Stomach smooth muscle (tissue), 2 donors: ENCODE measurements around the gene NCK1.

Experiments
- H3K27ac ChIP-seq: one replicate; pipeline ENCODE4 v1.7.0; 2013; ENCODE audit warnings: mild to moderate bottlenecking, low read length, inconsistent platforms
- H3K27me3 ChIP-seq, 2 donors: one replicate each; pipeline ENCODE4 v1.7.0; 2013; ENCODE audit warnings: low read length in 2 of 2; ENCODE audit not compliant: insufficient read depth in 2 of 2, control insufficient read depth in 1 of 2
- H3K36me3 ChIP-seq, 2 donors: one replicate each; pipeline ENCODE4 v1.7.0; 2013; ENCODE audit warnings: low read length in 2 of 2; ENCODE audit not compliant: control insufficient read depth in 2 of 2, insufficient read depth in 2 of 2
- H3K4me1 ChIP-seq: one replicate; pipeline ENCODE4 v1.7.0; 2013; ENCODE audit warnings: low read length; ENCODE audit not compliant: control insufficient read depth, insufficient read depth
- H3K4me3 ChIP-seq, 2 donors: one replicate each; pipeline ENCODE4 v1.7.0; 2013; ENCODE audit warnings: low read length in 2 of 2
- H3K9ac ChIP-seq, 2 donors: one replicate each; pipeline ENCODE4 v1.7.0; 2013; ENCODE audit warnings: low read length in 2 of 2, mild to moderate bottlenecking in 1 of 2
- H3K9me3 ChIP-seq, 2 donors: one replicate each; pipeline ENCODE4 v1.7.0; 2013; ENCODE audit warnings: low read length in 2 of 2; ENCODE audit not compliant: control insufficient read depth in 2 of 2
- donor health status: healthy.
- donor health status: Pancreatic carcinoma.

Gene NCK1

GRCh38 chr3:136906725-136907124 is 44.7 kb downstream of the NCK1 start:
- H3K36me3 ChIP-seq, result no peaks in the 10 kb centered on the region

GRCh38 chr3:136908297-136908696 is 46.3 kb downstream of the NCK1 start:
- Histone ChIP-seq H3K4me1 (peaks cover 7% of the 10 kb centered on the region), H3K36me3 (no peaks in the 10 kb centered on the region), H3K9me3 (peaks cover 0 to 3% of the 10 kb centered on the region in 2 donors), H3K9ac (no peak overlapping the region), H3K4me3 (no peak overlapping the region), H3K27ac (no peak overlapping the region), H3K27me3 (no peaks in the 10 kb centered on the region)

More at GRCh38 chr3:136906725-136907124, 44.7 kb downstream of the NCK1 start:
- no peak overlapping the region for H3K4me3 ChIP-seq
- H3K9me3 ChIP-seq, result peaks cover 0 to 3% of the 10 kb centered on the region in 2 donors
- no peak overlapping the region for H3K27ac ChIP-seq
- H3K4me1 ChIP-seq, result peaks cover 7% of the 10 kb centered on the region
- H3K27me3 ChIP-seq, result no peaks in the 10 kb centered on the region
- no peak overlapping the region for H3K9ac ChIP-seq

GRCh38 chr3:136909187-136909586 is 47.2 kb downstream of the NCK1 start:
- H3K27ac ChIP-seq, result no peak overlapping the region

GRCh38 chr3:136910697-136911096 is 48.7 kb downstream of the NCK1 start:
- Histone ChIP-seq H3K4me1 (peaks cover 7% of the 10 kb centered on the region), H3K36me3 (no peaks in the 10 kb centered on the region), H3K27ac (no peak overlapping the region), H3K9ac (no peak overlapping the region), H3K27me3 (no peaks in the 10 kb centered on the region), H3K9me3 (no peaks in the 10 kb centered on the region), H3K4me3 (no peak overlapping the region)

More at GRCh38 chr3:136909187-136909586, 47.2 kb downstream of the NCK1 start:
- Histone ChIP-seq H3K9ac (no peak overlapping the region), H3K36me3 (no peaks in the 10 kb centered on the region), H3K9me3 (peaks cover 0 to 3% of the 10 kb centered on the region in 2 donors), H3K4me3 (no peak overlapping the region), H3K27me3 (no peaks in the 10 kb centered on the region), H3K4me1 (peaks cover 7% of the 10 kb centered on the region)

GRCh38 chr3:136913168-136913567 is 51.2 kb downstream of the NCK1 start:
- no peaks in the 10 kb centered on the region for H3K36me3 ChIP-seq
- H3K27ac ChIP-seq, result no peak overlapping the region
- no peak overlapping the region for H3K4me3 ChIP-seq
- H3K9ac ChIP-seq, result no peak overlapping the region
- H3K27me3 ChIP-seq, result no peaks in the 10 kb centered on the region
- no peaks in the 10 kb centered on the region for H3K9me3 ChIP-seq
- no peaks in the 10 kb centered on the region for H3K4me1 ChIP-seq

GRCh38 chr3:136914739-136915138 is 52.7 kb downstream of the NCK1 start:
- Histone ChIP-seq H3K27me3 (no peaks in the 10 kb centered on the region), H3K9me3 (no peaks in the 10 kb centered on the region), H3K27ac (no peak overlapping the region), H3K4me3 (no peak overlapping the region), H3K9ac (no peak overlapping the region), H3K36me3 (no peaks in the 10 kb centered on the region), H3K4me1 (no peaks in the 10 kb centered on the region)

- Histone ChIP-seq H3K27me3 (no peaks in the 10 kb centered on the region), H3K9ac (no peak overlapping the region), H3K9me3 (no peaks in the 10 kb centered on the region), H3K4me3 (no peak overlapping the region), H3K27ac (no peak overlapping the region), H3K36me3 (no peaks in the 10 kb centered on the region), H3K4me1 (no peaks in the 10 kb centered on the region)
Measured at GRCh38 chr3:136916223-136916622, 54.2 kb downstream of the NCK1 start.

GRCh38 chr3:136919799-136920580 is 58.0 kb downstream of the NCK1 start:
- Histone ChIP-seq H3K9ac (no peak overlapping the region), H3K4me3 (no peak overlapping the region), H3K36me3 (no peaks in the 10 kb centered on the region), H3K27me3 (no peaks in the 10 kb centered on the region), H3K4me1 (no peaks in the 10 kb centered on the region), H3K27ac (no peak overlapping the region), H3K9me3 (no peaks in the 10 kb centered on the region)

GRCh38 chr3:136920904-136921611 is 59.0 kb downstream of the NCK1 start:
- H3K27ac ChIP-seq, result no peak overlapping the region
- no peaks in the 10 kb centered on the region for H3K4me1 ChIP-seq
- H3K4me3 ChIP-seq, result no peak overlapping the region
- H3K9me3 ChIP-seq, result no peaks in the 10 kb centered on the region
- H3K27me3 ChIP-seq, result no peaks in the 10 kb centered on the region
- no peak overlapping the region for H3K9ac ChIP-seq
- H3K36me3 ChIP-seq, result no peaks in the 10 kb centered on the region

- Histone ChIP-seq H3K9ac (no peak overlapping the region), H3K9me3 (no peaks in the 10 kb centered on the region), H3K27me3 (no peaks in the 10 kb centered on the region), H3K4me3 (no peak overlapping the region), H3K4me1 (no peaks in the 10 kb centered on the region), H3K27ac (no peak overlapping the region), H3K36me3 (peaks cover 3% of the 10 kb centered on the region in 2 donors)
Measured at GRCh38 chr3:136925425-136926190, 63.6 kb downstream of the NCK1 start.
